OCI-LY1 (cell line): ENCODE results near the gene KREMEN1.

Experiments used
- H2AFZ ChIP-seq: fragments of 200-600 bp; sonication (generic), shearing (Covaris generic); 2 replicates; pipeline ENCODE4 v1.6.0; 2014; ENCODE audit warnings: antibody characterized with exemption, mild to moderate bottlenecking, low read length
- H3F3A ChIP-seq: fragments of 200-600 bp; sonication (generic), shearing (Covaris generic); 2 replicates; pipeline ENCODE4 v1.6.0; 2014; ENCODE audit warnings: mild to moderate bottlenecking, antibody characterized with exemption, low read length, moderate library complexity; ENCODE audit not compliant: insufficient read depth
- H3K27ac ChIP-seq: fragments of 200-600 bp; sonication (generic); 2 replicates; pipeline ENCODE4 v1.5.1; 2014; ENCODE audit warnings: low read length, mixed run types, mild to moderate bottlenecking, low read depth; ENCODE audit not compliant: poor library complexity, severe bottlenecking
- H3K27me3 ChIP-seq: fragments of 200-600 bp; sonication (generic); 2 replicates; pipeline ENCODE4 v1.6.0; 2014; ENCODE audit warnings: antibody characterized with exemption, mild to moderate bottlenecking, low read length, moderate library complexity; ENCODE audit not compliant: insufficient read depth
- H3K36me3 ChIP-seq: fragments of 200-600 bp; sonication (generic); 2 replicates; pipeline ENCODE4 v1.6.1; 2014; ENCODE audit warnings: mild to moderate bottlenecking, antibody characterized with exemption, low read length, moderate library complexity, mixed read lengths; ENCODE audit not compliant: insufficient read depth
- H3K4me1 ChIP-seq: fragments of 200-600 bp; sonication (generic); 2 replicates; pipeline ENCODE4 v1.5.1; 2014; ENCODE audit warnings: mild to moderate bottlenecking, low read length, moderate library complexity; ENCODE audit not compliant: insufficient read depth, severe bottlenecking
- H3K4me2 ChIP-seq: fragments of 200-600 bp; sonication (generic), shearing (Covaris generic); 2 replicates; pipeline ENCODE4 v1.6.1; 2014; ENCODE audit warnings: low read length
- H3K4me3 ChIP-seq: fragments of 200-600 bp; sonication (generic); 2 replicates; pipeline ENCODE4 v1.5.1; 2014; ENCODE audit warnings: low read length, low read depth, mild to moderate bottlenecking, mixed read lengths; ENCODE audit not compliant: poor library complexity, severe bottlenecking
- H3K79me2 ChIP-seq: fragments of 200-600 bp; shearing (Covaris generic); 2 replicates; pipeline ENCODE4 v1.6.1; 2016; ENCODE audit warnings: mixed run types, low read length, mixed read lengths; ENCODE audit not compliant: insufficient read depth
- H3K9ac ChIP-seq: fragments of 200-600 bp; sonication (generic), shearing (Covaris generic); 2 replicates; pipeline ENCODE4 v1.6.1; 2014; ENCODE audit warnings: mild to moderate bottlenecking, low read length, mixed read lengths
- H3K9me2 ChIP-seq: fragments of 200-600 bp; sonication (generic), shearing (Covaris generic); 2 replicates; pipeline ENCODE4 v1.6.1; 2014; ENCODE audit warnings: low read depth, mild to moderate bottlenecking, low read length, mixed read lengths
- H3K9me3 ChIP-seq: fragments of 200-600 bp; shearing (Covaris generic); 2 replicates; pipeline ENCODE4 v1.6.1; 2014; ENCODE audit warnings: low read length, mixed read lengths
- H4K20me1 ChIP-seq: fragments of 200-600 bp; sonication (generic), shearing (Covaris generic); 2 replicates; pipeline ENCODE4 v1.6.0; 2016; ENCODE audit warnings: mild to moderate bottlenecking, low read length; ENCODE audit not compliant: insufficient read depth
- CTCF ChIP-seq: fragments of 200-600 bp; sonication (generic), shearing (Covaris generic); IDR thresholded peaks from 2 replicates; pipeline ENCODE4 v1.5.1; 2017; ENCODE audit warnings: mild to moderate bottlenecking, antibody characterized with exemption, low read length, moderate library complexity, mixed read lengths
- EZH2 ChIP-seq: fragments of 200-600 bp; sonication (generic), shearing (Covaris generic); IDR thresholded peaks from 2 replicates; pipeline ENCODE4 v1.8.0; 2017; ENCODE audit warnings: borderline replicate concordance, mixed run types, mild to moderate bottlenecking, antibody characterized with exemption, low read length, moderate library complexity, mixed read lengths

KREMEN1 gene

GRCh38 chr22:29030618-29031226 lies 42.1 kb upstream of the KREMEN1 start:
- H3K4me3 ChIP-seq, result no peak overlapping the region
- H3K9ac ChIP-seq, result no peak overlapping the region

GRCh38 chr22:29031227-29032011 lies 41.4 kb upstream of the KREMEN1 start:
- Histone ChIP-seq H3K27ac (no peak overlapping the region), H4K20me1 (no peaks in the 10 kb centered on the region), H3K36me3 (no peaks in the 10 kb centered on the region), H2AFZ (no peak overlapping the region), H3K4me3 (no peak overlapping the region), H3K9ac (no peak overlapping the region), H3F3A (no peaks in the 10 kb centered on the region), H3K9me2 (no peaks in the 10 kb centered on the region), H3K9me3 (no peaks in the 10 kb centered on the region), H3K4me2 (no peak overlapping the region), H3K4me1 (no peaks in the 10 kb centered on the region), H3K27me3 (peaks cover 5% of the 10 kb centered on the region; the same call in 1 of the 2 replicates), H3K79me2 (no peaks in the 10 kb centered on the region)
- no peak for TF ChIP-seq CTCF
- no peak for TF ChIP-seq EZH2

More at GRCh38 chr22:29030618-29031226, 42.1 kb upstream of the KREMEN1 start:
- Histone ChIP-seq H3K79me2 (no peaks in the 10 kb centered on the region), H3K27ac (no peak overlapping the region), H3K36me3 (no peaks in the 10 kb centered on the region), H4K20me1 (no peaks in the 10 kb centered on the region), H3K27me3 (peaks cover 5% of the 10 kb centered on the region; the same call in 1 of the 2 replicates), H3F3A (no peaks in the 10 kb centered on the region), H3K4me1 (no peaks in the 10 kb centered on the region), H3K4me2 (no peak overlapping the region), H3K9me2 (no peaks in the 10 kb centered on the region), H3K9me3 (no peaks in the 10 kb centered on the region), H2AFZ (no peak overlapping the region)
- TF ChIP-seq CTCF (no peak), EZH2 (no peak)

GRCh38 chr22:29032014-29032475 lies 40.8 kb upstream of the KREMEN1 start:
- Histone ChIP-seq H3K9me3 (no peaks in the 10 kb centered on the region), H4K20me1 (no peaks in the 10 kb centered on the region), H3K4me1 (no peaks in the 10 kb centered on the region), H3K79me2 (no peaks in the 10 kb centered on the region), H3K4me3 (no peak overlapping the region), H3K9ac (no peak overlapping the region), H3K27ac (no peak overlapping the region), H3K27me3 (peaks cover 5% of the 10 kb centered on the region; the same call in 1 of the 2 replicates), H2AFZ (no peak overlapping the region), H3F3A (no peaks in the 10 kb centered on the region), H3K36me3 (no peaks in the 10 kb centered on the region), H3K9me2 (no peaks in the 10 kb centered on the region), H3K4me2 (no peak overlapping the region)
- no peak for TF ChIP-seq CTCF
- TF ChIP-seq EZH2, result no peak
